ENCODE data around the gene PITHD1.

PITHD1 gene

GRCh38 chr1:23751815-23752200 is 26.4 kb upstream of the PITHD1 start:
- H3K4me3 ChIP-seq (ENCODE audit: low read depth, low read length) = no peak overlapping the region
- H3K27me3 ChIP-seq (ENCODE audit: control insufficient read depth, insufficient read depth, low read length) = no peaks in the 10 kb centered on the region
- no peaks in the 10 kb centered on the region for H3K9me3 ChIP-seq (ENCODE audit: control insufficient read depth, insufficient read depth, low read length)
- H3K36me3 ChIP-seq (ENCODE audit: control insufficient read depth, insufficient read depth, low read length) = peaks cover 57% of the 10 kb centered on the region
- H3K4me1 ChIP-seq (ENCODE audit: control insufficient read depth, insufficient read depth, low read length) = no peaks in the 10 kb centered on the region
- no peak overlapping the region for H3K9ac ChIP-seq (ENCODE audit: low read depth, low read length)

DNA sequence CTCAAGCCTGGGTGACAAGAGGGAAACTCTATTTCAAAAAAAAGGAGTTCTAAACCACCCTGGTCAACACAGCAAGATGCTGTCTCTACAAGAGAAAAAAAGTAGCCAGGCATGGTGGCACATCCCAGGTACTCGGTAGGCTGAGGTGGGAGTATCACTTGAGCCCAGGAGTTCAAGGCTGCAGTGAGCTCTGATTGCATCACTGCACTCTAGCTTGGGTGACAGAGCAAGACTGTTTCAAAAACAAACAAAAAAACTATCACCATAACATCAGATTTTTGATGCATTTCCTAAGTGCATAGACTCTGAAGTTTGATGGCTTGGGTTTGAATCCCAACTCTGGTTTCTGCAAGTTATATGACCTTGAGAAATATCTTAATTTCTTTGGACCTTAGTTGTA is 25.3 kb upstream of the PITHD1 start:
- Histone ChIP-seq H3K4me3 (ENCODE audit: low read depth, low read length) (no peak overlapping the region), H3K9ac (ENCODE audit: low read depth, low read length) (no peak overlapping the region), H3K9me3 (ENCODE audit: control insufficient read depth, insufficient read depth, low read length) (no peaks in the 10 kb centered on the region), H3K27me3 (ENCODE audit: control insufficient read depth, insufficient read depth, low read length) (no peaks in the 10 kb centered on the region), H3K36me3 (ENCODE audit: control insufficient read depth, insufficient read depth, low read length) (peaks cover 63% of the 10 kb centered on the region), H3K4me1 (ENCODE audit: control insufficient read depth, insufficient read depth, low read length) (no peaks in the 10 kb centered on the region)

DNA sequence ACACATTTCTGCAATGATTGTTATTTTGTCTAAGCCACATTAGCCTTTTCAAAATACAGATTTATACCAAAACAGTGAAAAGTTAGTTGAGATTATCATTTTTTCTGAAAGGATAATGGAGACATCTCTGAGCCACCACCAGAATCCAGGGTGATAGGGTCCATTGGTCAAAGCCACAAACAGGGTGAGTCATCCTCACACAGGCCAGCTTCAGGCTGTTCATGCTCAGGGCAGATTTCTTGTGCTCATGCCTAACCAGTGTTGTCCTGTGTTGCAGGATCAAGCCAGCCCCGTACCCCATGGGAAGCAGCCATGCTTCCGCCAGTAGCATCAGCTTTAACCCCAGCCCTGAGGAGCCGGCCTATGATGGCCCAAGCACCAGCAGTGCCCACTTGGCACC is 21.5 kb upstream of the PITHD1 start:
- Histone ChIP-seq H3K9me3 (ENCODE audit: control insufficient read depth, insufficient read depth, low read length) (no peaks in the 10 kb centered on the region), H3K4me3 (ENCODE audit: low read depth, low read length) (no peak overlapping the region), H3K4me1 (ENCODE audit: control insufficient read depth, insufficient read depth, low read length) (no peaks in the 10 kb centered on the region), H3K36me3 (ENCODE audit: control insufficient read depth, insufficient read depth, low read length) (peaks cover 79% of the 10 kb centered on the region), H3K27me3 (ENCODE audit: control insufficient read depth, insufficient read depth, low read length) (no peaks in the 10 kb centered on the region), H3K9ac (ENCODE audit: low read depth, low read length) (no peak overlapping the region)

GRCh38 chr1:23757812-23758211 is 20.4 kb upstream of the PITHD1 start:
- no peak overlapping the region for H3K9ac ChIP-seq (ENCODE audit: low read depth, low read length)
- H3K27me3 ChIP-seq (ENCODE audit: control insufficient read depth, insufficient read depth, low read length) = no peaks in the 10 kb centered on the region
- H3K36me3 ChIP-seq (ENCODE audit: control insufficient read depth, insufficient read depth, low read length) = peaks cover 69% of the 10 kb centered on the region
- no peak overlapping the region for H3K4me3 ChIP-seq (ENCODE audit: low read depth, low read length)
- no peaks in the 10 kb centered on the region for H3K4me1 ChIP-seq (ENCODE audit: control insufficient read depth, insufficient read depth, low read length)
- H3K9me3 ChIP-seq (ENCODE audit: control insufficient read depth, insufficient read depth, low read length) = no peaks in the 10 kb centered on the region

DNA sequence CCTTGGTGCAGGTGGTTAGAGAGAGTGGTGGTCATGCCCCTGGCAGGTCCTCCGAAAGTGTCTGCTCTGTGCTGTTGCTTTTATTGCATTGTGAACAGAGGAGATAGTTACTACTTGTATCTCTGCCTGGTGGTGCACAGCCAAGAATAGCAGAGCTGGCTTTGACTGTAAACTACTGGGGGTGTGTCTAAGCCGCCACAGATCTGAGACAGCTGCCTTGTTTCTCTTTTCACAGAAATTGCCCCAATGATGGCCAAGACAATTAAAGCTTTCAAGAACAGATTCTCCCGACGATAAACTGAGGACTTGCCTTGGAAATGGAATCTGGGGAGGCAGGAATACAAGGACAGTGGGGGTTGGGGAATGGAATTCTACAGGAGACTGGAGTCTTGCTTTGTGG is 18.9 kb upstream of the PITHD1 start:
- no peak overlapping the region for H3K4me3 ChIP-seq (ENCODE audit: low read depth, low read length)
- no peaks in the 10 kb centered on the region for H3K4me1 ChIP-seq (ENCODE audit: control insufficient read depth, insufficient read depth, low read length)
- H3K9me3 ChIP-seq (ENCODE audit: control insufficient read depth, insufficient read depth, low read length) = no peaks in the 10 kb centered on the region
- H3K9ac ChIP-seq (ENCODE audit: low read depth, low read length) = no peak overlapping the region
- H3K27me3 ChIP-seq (ENCODE audit: control insufficient read depth, insufficient read depth, low read length) = no peaks in the 10 kb centered on the region
- peaks cover 54% of the 10 kb centered on the region for H3K36me3 ChIP-seq (ENCODE audit: control insufficient read depth, insufficient read depth, low read length)

DNA sequence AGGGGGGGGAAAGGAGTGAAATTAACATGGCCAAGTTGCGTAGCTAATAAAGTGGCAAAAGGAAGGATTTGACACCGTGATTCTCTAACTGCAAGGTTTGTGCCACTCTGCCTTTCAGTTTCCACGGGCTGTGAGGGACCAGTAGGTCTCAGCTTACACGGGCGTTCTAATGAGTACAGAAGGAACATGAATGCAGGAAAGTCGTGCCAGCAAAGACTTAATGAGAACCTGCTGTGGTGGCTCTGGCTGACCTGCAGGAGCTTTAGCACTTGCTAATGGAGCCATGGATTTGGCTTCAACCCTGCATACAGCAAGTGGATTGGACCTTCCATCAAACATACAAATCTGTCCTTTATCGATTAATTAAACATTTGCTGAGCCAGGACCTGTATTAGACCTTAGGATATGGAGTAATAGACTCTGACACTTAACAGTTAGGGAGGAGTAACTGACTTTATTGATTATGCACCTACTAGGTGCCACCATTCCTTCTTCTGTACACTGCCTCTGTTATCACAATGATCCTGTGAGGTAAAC is 15.1 kb upstream of the PITHD1 start:
- Histone ChIP-seq H3K36me3 (ENCODE audit: control insufficient read depth, insufficient read depth, low read length) (peaks cover 26% of the 10 kb centered on the region), H3K9me3 (ENCODE audit: control insufficient read depth, insufficient read depth, low read length) (no peaks in the 10 kb centered on the region)

DNA sequence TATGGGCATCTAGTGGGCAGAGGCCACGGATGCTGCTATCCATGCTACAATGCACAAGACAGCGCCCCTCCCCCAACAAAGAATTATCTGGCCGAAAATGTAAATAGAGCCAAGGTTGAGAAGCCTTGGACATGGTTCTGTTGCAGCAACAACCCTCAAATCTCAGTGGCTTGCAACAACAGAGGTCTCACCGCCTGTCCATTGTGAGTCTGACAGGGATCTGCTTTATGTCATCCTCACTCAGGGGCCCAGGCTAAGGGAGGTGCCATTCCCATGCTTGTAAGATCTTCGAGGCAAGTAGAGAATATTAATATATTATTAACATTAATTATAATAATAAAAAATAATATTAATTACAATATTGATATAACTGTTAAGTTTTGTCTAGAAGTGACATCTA is 9.5 kb upstream of the PITHD1 start:
- H3K4me3 ChIP-seq (ENCODE audit: low read depth, low read length) = no peak overlapping the region
- H3K27me3 ChIP-seq (ENCODE audit: control insufficient read depth, insufficient read depth, low read length) = no peaks in the 10 kb centered on the region
- H3K9ac ChIP-seq (ENCODE audit: low read depth, low read length) = no peak overlapping the region
- peaks cover 2% of the 10 kb centered on the region for H3K36me3 ChIP-seq (ENCODE audit: control insufficient read depth, insufficient read depth, low read length)
- no peaks in the 10 kb centered on the region for H3K4me1 ChIP-seq (ENCODE audit: control insufficient read depth, insufficient read depth, low read length)
- no peaks in the 10 kb centered on the region for H3K9me3 ChIP-seq (ENCODE audit: control insufficient read depth, insufficient read depth, low read length)

More for the DNA sequence above, 15.1 kb upstream of the PITHD1 start:
- Histone ChIP-seq H3K27me3 (ENCODE audit: control insufficient read depth, insufficient read depth, low read length) (no peaks in the 10 kb centered on the region), H3K9ac (ENCODE audit: low read depth, low read length) (no peak overlapping the region), H3K4me1 (ENCODE audit: control insufficient read depth, insufficient read depth, low read length) (no peaks in the 10 kb centered on the region), H3K4me3 (ENCODE audit: low read depth, low read length) (no peak overlapping the region)

- Histone ChIP-seq H3K4me1 (ENCODE audit: control insufficient read depth, insufficient read depth, low read length) (no peaks in the 10 kb centered on the region), H3K27me3 (ENCODE audit: control insufficient read depth, insufficient read depth, low read length) (no peaks in the 10 kb centered on the region), H3K9ac (ENCODE audit: low read depth, low read length) (no peak overlapping the region)
Observed at GRCh38 chr1:23772049-23772853, 6.0 kb upstream of the PITHD1 start.

DNA sequence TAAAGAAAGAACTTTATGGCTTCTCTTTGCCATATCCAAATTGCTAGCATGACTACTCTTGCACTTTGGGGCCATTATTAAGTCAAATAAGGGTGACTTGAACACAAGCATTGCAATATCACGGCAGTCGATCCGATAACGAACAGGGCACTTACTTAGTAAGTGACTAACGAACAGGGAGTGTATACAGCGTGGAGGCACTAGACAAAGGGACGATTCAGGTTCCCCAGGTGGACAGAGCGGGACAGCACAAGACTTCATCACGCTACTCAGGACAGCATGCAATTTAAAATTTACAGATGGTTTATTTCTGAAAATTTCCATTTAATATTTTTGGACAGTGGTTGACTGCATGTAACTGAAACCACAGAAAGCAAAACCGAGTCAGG is 5.4 kb upstream of the PITHD1 start:
- Histone ChIP-seq H3K4me1 (ENCODE audit: control insufficient read depth, insufficient read depth, low read length) (no peaks in the 10 kb centered on the region), H3K4me3 (ENCODE audit: low read depth, low read length) (no peak overlapping the region), H3K9me3 (ENCODE audit: control insufficient read depth, insufficient read depth, low read length) (no peaks in the 10 kb centered on the region), H3K27me3 (ENCODE audit: control insufficient read depth, insufficient read depth, low read length) (no peaks in the 10 kb centered on the region), H3K9ac (ENCODE audit: low read depth, low read length) (no peak overlapping the region), H3K36me3 (ENCODE audit: control insufficient read depth, insufficient read depth, low read length) (peaks cover 2% of the 10 kb centered on the region)

More at GRCh38 chr1:23772049-23772853, 6.0 kb upstream of the PITHD1 start:
- Histone ChIP-seq H3K4me3 (ENCODE audit: low read depth, low read length) (no peak overlapping the region), H3K9me3 (ENCODE audit: control insufficient read depth, insufficient read depth, low read length) (no peaks in the 10 kb centered on the region), H3K36me3 (ENCODE audit: control insufficient read depth, insufficient read depth, low read length) (peaks cover 2% of the 10 kb centered on the region)

DNA sequence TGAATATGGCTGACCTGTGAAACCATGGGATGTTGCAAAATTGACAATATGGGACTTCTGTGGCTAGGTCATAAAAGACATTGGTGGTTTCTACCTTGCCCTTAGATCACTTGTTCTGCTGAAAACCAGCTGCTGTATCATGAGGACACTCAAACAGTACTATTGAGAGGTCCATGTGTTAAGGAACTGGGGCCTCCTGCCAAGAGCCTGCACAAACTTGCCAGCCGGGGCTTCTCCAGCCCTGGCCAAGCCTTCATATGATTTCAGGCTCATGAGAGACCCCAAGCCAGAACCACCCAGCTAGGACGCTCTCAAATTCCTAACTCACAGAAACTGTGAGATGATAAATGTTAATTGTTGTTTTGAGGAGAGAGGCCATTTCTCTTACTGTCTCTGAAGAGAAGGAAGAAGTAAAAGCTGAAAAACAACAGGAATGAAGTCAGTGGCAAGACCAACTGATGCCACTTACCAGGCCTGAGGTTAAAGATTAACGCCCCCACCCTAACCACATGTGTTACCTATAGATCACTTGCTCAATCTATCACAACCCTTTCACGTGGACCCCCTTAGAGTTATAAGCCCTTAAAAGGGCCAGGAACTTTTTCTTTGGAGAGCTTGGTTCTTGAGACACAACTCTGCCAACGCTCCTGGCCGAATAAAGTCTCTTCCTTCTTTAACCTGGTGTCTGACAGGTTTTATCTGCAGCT is 3.9 kb upstream of the PITHD1 start:
- H3K27me3 ChIP-seq (ENCODE audit: control insufficient read depth, insufficient read depth, low read length) = no peaks in the 10 kb centered on the region
- H3K36me3 ChIP-seq (ENCODE audit: control insufficient read depth, insufficient read depth, low read length) = peaks cover 2% of the 10 kb centered on the region
- H3K9ac ChIP-seq (ENCODE audit: low read depth, low read length) = no peak overlapping the region
- H3K4me1 ChIP-seq (ENCODE audit: control insufficient read depth, insufficient read depth, low read length) = peaks cover 4% of the 10 kb centered on the region
- no peaks in the 10 kb centered on the region for H3K9me3 ChIP-seq (ENCODE audit: control insufficient read depth, insufficient read depth, low read length)
- H3K4me3 ChIP-seq (ENCODE audit: low read depth, low read length) = no peak overlapping the region

DNA sequence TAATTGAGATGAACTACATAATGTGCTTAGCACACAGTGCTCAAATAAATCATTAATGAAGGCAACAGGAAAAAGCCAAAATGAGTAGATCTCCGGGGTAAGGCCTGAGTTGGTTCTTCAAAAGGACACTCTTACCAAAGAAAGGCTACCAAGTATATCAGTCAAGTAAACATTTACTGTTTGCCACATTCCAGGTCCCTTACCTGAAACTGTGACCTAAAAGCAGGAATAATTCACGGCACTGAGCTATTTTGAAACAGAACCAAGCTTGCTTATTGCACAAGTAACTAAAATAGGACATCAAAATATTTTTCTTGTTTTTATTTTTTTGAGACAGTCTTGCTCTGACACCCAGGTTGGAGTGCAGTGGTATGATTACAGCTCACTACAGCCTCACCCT is 2.0 kb upstream of the PITHD1 start:
- Histone ChIP-seq H3K27me3 (ENCODE audit: control insufficient read depth, insufficient read depth, low read length) (no peaks in the 10 kb centered on the region), H3K9me3 (ENCODE audit: control insufficient read depth, insufficient read depth, low read length) (no peaks in the 10 kb centered on the region), H3K4me3 (ENCODE audit: low read depth, low read length) (no peak overlapping the region), H3K36me3 (ENCODE audit: control insufficient read depth, insufficient read depth, low read length) (no peaks in the 10 kb centered on the region), H3K9ac (ENCODE audit: low read depth, low read length) (no peak overlapping the region), H3K4me1 (ENCODE audit: control insufficient read depth, insufficient read depth, low read length) (peaks cover 6% of the 10 kb centered on the region)

Data from iPS-15b (cell line).